Measurements from ENCODE around the gene TJP1.
"Not testable (repeated sequence)": the region's sequence is repeated elsewhere in the genome, so short reads cannot be mapped to it uniquely, and the experiment has no call there.

TJP1 gene

DNA sequence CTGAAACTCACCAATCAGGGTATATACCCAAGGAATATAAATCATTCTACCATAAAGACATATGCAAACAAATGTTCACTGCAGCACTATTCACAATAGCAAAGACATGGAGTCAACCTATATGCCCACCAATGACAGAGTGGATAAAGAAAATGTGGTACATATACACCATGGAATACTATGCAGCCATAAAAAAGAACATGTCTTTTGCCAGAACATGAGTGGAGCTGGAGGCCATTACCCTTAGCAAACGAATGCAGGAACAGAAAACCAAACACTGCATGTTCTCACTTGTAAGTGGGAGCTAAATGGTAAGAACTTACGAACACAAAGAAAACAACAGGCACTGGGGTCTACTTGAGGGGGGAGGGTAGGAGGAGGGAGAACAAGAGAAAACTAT lies 68.3 kb downstream of the TJP1 start:
- H3K4me3 ChIP-seq (ENCODE audit: extremely low read depth, insufficient read depth, low read length, poor library complexity, severe bottlenecking): not testable (repeated sequence)
- WGBS, 2 experiments (ENCODE audit: insufficient coverage in 2 of 2): 89 to 100% methylated on average over 1 to 2 of the region's 2 CpGs

GRCh38 chr15:29753506-29753905 lies 68.8 kb downstream of the TJP1 start:
- 100% methylated on average over 2 to 5 of the region's 7 CpGs for WGBS, 2 experiments (ENCODE audit: insufficient coverage in 2 of 2)
- peaks cover 68% of the 10 kb centered on the region for H3K36me3 ChIP-seq (ENCODE audit: control insufficient read depth, insufficient read depth, low read length)
- no peak overlapping the region for H3K27ac ChIP-seq (ENCODE audit: low read depth, low read length, severe bottlenecking)
- no peaks in the 10 kb centered on the region for H3K4me1 ChIP-seq (ENCODE audit: control insufficient read depth, insufficient read depth, low read length, poor library complexity, severe bottlenecking)
- no peak overlapping the region for H3K4me3 ChIP-seq (ENCODE audit: extremely low read depth, insufficient read depth, low read length, poor library complexity, severe bottlenecking)
- H3K9me3 ChIP-seq (ENCODE audit: control insufficient read depth, low read length): no peaks in the 10 kb centered on the region

More for the DNA sequence above, 68.3 kb downstream of the TJP1 start:
- H3K27ac ChIP-seq (ENCODE audit: low read depth, low read length, severe bottlenecking); H3K4me1 ChIP-seq (ENCODE audit: control insufficient read depth, insufficient read depth, low read length, poor library complexity, severe bottlenecking); H3K9me3 ChIP-seq (ENCODE audit: control insufficient read depth, low read length): not testable (repeated sequence)
- H3K36me3 ChIP-seq (ENCODE audit: control insufficient read depth, insufficient read depth, low read length): peaks cover 63% of the 10 kb centered on the region

DNA sequence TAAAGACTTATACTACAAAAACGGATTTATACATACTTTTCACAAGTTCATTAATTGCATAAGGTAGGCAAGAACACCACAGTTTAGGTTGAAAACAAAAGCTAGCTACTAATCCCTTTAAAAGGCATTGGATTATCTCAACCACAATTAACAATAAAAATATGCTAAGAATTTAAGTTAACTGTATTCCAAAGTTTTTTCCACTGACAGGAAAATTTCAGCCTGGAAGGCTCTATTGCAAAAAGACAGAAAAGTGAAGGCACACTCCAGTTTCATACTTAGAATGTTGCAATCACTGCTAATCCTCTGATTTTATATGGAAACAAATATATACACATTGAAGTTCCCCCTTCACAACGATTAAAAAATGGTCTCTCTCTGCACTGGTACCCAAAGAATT lies 71.5 kb downstream of the TJP1 start:
- Histone ChIP-seq H3K4me1 (ENCODE audit: control insufficient read depth, insufficient read depth, low read length, poor library complexity, severe bottlenecking) (no peaks in the 10 kb centered on the region), H3K36me3 (ENCODE audit: control insufficient read depth, insufficient read depth, low read length) (peaks cover 59% of the 10 kb centered on the region), H3K9me3 (ENCODE audit: control insufficient read depth, low read length) (no peaks in the 10 kb centered on the region), H3K4me3 (ENCODE audit: extremely low read depth, insufficient read depth, low read length, poor library complexity, severe bottlenecking) (no peak overlapping the region), H3K27ac (ENCODE audit: low read depth, low read length, severe bottlenecking) (no peak overlapping the region)
- 71% methylated on average over 1 of the region's 2 CpGs; no CpG with 5 or more reads in 1 of the 2 experiments for WGBS, 2 experiments (ENCODE audit: insufficient coverage in 2 of 2)

- Histone ChIP-seq H3K9me3 (ENCODE audit: control insufficient read depth, low read length) (no peaks in the 10 kb centered on the region), H3K27ac (ENCODE audit: low read depth, low read length, severe bottlenecking) (no peak overlapping the region), H3K36me3 (ENCODE audit: control insufficient read depth, insufficient read depth, low read length) (peaks cover 55% of the 10 kb centered on the region), H3K4me1 (ENCODE audit: control insufficient read depth, insufficient read depth, low read length, poor library complexity, severe bottlenecking) (no peaks in the 10 kb centered on the region), H3K4me3 (ENCODE audit: extremely low read depth, insufficient read depth, low read length, poor library complexity, severe bottlenecking) (no peak overlapping the region)
- 86 to 88% methylated on average over 13 to 15 of the region's 15 CpGs for WGBS, 2 experiments (ENCODE audit: insufficient coverage in 2 of 2)
Observed at GRCh38 chr15:29749365-29750086, 72.7 kb downstream of the TJP1 start.

DNA sequence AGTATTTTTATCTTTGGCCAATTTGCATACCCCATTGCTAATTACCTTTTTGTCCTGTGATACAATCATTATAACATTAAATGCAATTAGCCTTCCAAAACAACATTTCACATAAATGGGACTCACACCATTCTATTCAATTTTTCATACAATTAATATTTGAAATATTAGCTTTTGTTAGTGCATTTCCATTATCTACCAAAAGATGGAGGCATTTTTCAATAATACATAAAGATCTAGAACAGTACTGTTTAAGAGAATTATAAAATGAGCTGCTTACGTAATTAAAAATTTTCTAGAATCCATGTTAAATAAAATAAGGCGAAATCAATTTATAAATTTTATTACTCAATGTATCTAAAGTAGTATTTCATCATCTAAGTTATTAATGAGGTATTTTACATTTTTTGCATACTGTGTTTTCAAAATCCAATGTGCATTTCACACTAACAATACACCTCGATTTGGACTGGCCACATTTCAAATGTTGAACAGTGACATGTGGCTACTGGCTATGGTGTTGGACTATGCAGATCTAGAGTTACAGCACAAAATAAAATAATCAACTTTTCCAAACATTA lies 74.3 kb downstream of the TJP1 start:
- Histone ChIP-seq H3K4me1 (ENCODE audit: control insufficient read depth, insufficient read depth, low read length, poor library complexity, severe bottlenecking) (no peaks in the 10 kb centered on the region), H3K4me3 (ENCODE audit: extremely low read depth, insufficient read depth, low read length, poor library complexity, severe bottlenecking) (no peak overlapping the region), H3K36me3 (ENCODE audit: control insufficient read depth, insufficient read depth, low read length) (peaks cover 52% of the 10 kb centered on the region), H3K9me3 (ENCODE audit: control insufficient read depth, low read length) (no peaks in the 10 kb centered on the region), H3K27ac (ENCODE audit: low read depth, low read length, severe bottlenecking) (no peak overlapping the region)
- no CpG with 5 or more reads among the region's 3 CpGs for WGBS, 2 experiments (ENCODE audit: insufficient coverage in 2 of 2)

- WGBS, 2 experiments (ENCODE audit: insufficient coverage in 2 of 2): no CpG with 5 or more reads among the region's 3 CpGs
- Histone ChIP-seq H3K9me3 (ENCODE audit: control insufficient read depth, low read length) (no peaks in the 10 kb centered on the region), H3K36me3 (ENCODE audit: control insufficient read depth, insufficient read depth, low read length) (peaks cover 61% of the 10 kb centered on the region), H3K4me1 (ENCODE audit: control insufficient read depth, insufficient read depth, low read length, poor library complexity, severe bottlenecking) (no peaks in the 10 kb centered on the region), H3K4me3 (ENCODE audit: extremely low read depth, insufficient read depth, low read length, poor library complexity, severe bottlenecking) (no peak overlapping the region), H3K27ac (ENCODE audit: low read depth, low read length, severe bottlenecking) (no peak overlapping the region)
Observed at GRCh38 chr15:29743475-29743874, 78.8 kb downstream of the TJP1 start.

GRCh38 chr15:29740692-29741311 lies 81.5 kb downstream of the TJP1 start:
- H3K4me1 ChIP-seq (ENCODE audit: control insufficient read depth, insufficient read depth, low read length, poor library complexity, severe bottlenecking): peaks cover 19% of the 10 kb centered on the region
- no peak overlapping the region for H3K27ac ChIP-seq (ENCODE audit: low read depth, low read length, severe bottlenecking)
- WGBS, 2 experiments (ENCODE audit: insufficient coverage in 2 of 2): no CpG with 5 or more reads among the region's 1 CpG
- H3K9me3 ChIP-seq (ENCODE audit: control insufficient read depth, low read length): no peaks in the 10 kb centered on the region
- peaks cover 62% of the 10 kb centered on the region for H3K36me3 ChIP-seq (ENCODE audit: control insufficient read depth, insufficient read depth, low read length)
- H3K4me3 ChIP-seq (ENCODE audit: extremely low read depth, insufficient read depth, low read length, poor library complexity, severe bottlenecking): no peak overlapping the region

DNA sequence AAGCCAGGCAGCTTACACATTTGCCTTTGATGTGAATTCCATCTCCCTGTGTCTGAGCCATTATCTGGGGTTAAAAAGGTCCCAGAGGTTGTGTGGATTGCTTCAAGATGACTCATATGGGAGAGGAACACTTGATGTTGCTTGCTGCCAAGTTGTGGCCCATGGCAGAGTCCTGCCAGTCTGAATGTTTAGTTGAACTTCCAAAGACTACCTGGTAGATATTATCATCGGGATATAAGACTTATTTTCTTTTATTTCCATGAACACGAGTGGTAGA lies 85.6 kb downstream of the TJP1 start:
- no CpG with 5 or more reads among the region's 2 CpGs for WGBS, 2 experiments (ENCODE audit: insufficient coverage in 2 of 2)
- peak overlapping the region; percentile 80 for H3K27ac ChIP-seq (ENCODE audit: low read depth, low read length, severe bottlenecking)
- peaks cover 83% of the 10 kb centered on the region for H3K36me3 ChIP-seq (ENCODE audit: control insufficient read depth, insufficient read depth, low read length)
- no peak overlapping the region for H3K4me3 ChIP-seq (ENCODE audit: extremely low read depth, insufficient read depth, low read length, poor library complexity, severe bottlenecking)
- no peaks in the 10 kb centered on the region for H3K9me3 ChIP-seq (ENCODE audit: control insufficient read depth, low read length)
- peaks cover 30% of the 10 kb centered on the region for H3K4me1 ChIP-seq (ENCODE audit: control insufficient read depth, insufficient read depth, low read length, poor library complexity, severe bottlenecking)

DNA sequence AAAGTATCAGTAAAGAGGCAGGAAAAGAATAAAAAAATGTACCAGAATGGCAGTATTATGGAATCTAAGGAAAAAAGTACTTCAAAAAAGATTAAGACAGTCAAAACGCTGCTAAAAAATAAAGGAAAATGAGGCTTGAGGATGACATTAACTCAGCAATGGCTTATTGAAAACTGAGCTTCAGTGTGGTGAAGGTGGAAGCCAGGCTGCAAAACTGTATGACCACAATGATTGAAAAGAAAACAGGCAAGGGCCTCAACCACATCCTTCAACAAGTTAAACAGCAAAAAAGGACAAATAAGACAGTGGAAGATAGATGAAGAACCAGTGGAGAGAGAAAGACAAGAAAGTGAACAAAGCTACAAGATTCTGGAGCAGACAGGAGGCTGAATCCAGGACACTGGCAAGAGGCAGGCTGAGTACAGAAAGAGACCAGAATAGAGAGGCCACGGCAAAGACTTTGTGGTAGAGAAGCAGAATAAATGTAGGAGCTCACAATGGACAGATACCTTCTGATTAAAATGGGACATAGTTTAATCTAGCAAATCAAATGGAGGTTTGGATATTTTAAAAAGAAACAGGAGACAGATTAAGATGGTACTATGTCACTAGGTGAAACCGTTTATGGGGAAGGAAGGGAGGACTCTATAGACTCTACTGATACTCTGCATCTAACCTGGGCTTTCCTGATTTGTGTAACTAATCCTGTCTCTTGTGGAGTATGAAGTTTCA lies 86.1 kb downstream of the TJP1 start:
- Histone ChIP-seq H3K9me3 (ENCODE audit: control insufficient read depth, low read length) (no peaks in the 10 kb centered on the region), H3K27ac (ENCODE audit: low read depth, low read length, severe bottlenecking) (peak overlapping the region; percentile 80), H3K4me1 (ENCODE audit: control insufficient read depth, insufficient read depth, low read length, poor library complexity, severe bottlenecking) (peaks cover 30% of the 10 kb centered on the region), H3K36me3 (ENCODE audit: control insufficient read depth, insufficient read depth, low read length) (peaks cover 81% of the 10 kb centered on the region), H3K4me3 (ENCODE audit: extremely low read depth, insufficient read depth, low read length, poor library complexity, severe bottlenecking) (no peak overlapping the region)
- 86 to 93% methylated on average over 3 of the region's 3 CpGs for WGBS, 2 experiments (ENCODE audit: insufficient coverage in 2 of 2)

DNA sequence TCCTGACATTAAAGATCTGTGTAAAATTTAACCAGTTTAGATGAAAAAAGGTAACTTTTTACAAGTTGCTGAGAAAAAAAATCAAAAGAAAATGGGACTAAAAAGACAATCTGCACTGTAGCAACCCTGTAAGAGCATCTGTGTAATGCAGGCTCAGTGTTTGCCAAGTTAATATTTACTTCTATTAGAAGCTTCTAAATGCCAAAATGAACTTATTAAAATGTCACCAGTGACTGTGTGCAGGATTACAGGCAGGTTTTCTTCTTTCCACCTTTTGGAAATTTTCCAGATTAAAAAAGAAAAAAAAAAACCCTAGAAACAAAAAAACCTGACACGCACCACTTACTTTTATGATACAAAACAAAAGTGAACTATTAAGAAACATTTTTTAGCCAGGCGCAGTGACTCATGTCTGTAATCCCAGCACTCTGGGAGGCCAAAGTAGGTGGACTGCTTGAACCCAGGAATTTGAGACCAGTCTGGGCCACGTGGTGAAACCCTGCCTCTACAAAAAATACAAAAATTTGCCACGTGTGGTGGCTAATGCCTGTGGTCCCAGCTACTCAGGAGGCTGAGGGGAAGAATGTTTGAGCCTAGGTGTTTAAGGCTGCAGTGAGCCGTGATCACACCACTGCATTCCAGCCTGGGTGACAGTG lies 87.2 kb downstream of the TJP1 start:
- H3K4me1 ChIP-seq (ENCODE audit: control insufficient read depth, insufficient read depth, low read length, poor library complexity, severe bottlenecking): peaks cover 30% of the 10 kb centered on the region
- H3K27ac ChIP-seq (ENCODE audit: low read depth, low read length, severe bottlenecking): no peak overlapping the region
- peaks cover 78% of the 10 kb centered on the region for H3K36me3 ChIP-seq (ENCODE audit: control insufficient read depth, insufficient read depth, low read length)
- 90 to 100% methylated on average over 3 to 4 of the region's 5 CpGs for WGBS, 2 experiments (ENCODE audit: insufficient coverage in 2 of 2)
- H3K4me3 ChIP-seq (ENCODE audit: extremely low read depth, insufficient read depth, low read length, poor library complexity, severe bottlenecking): no peak overlapping the region
- no peaks in the 10 kb centered on the region for H3K9me3 ChIP-seq (ENCODE audit: control insufficient read depth, low read length)

All from mesodermal cell (in vitro differentiated cells).